CD8-positive, alpha-beta memory T cell (primary cell): Measurements from ENCODE around the gene HARS2. TPM values are rescaled to one million over a fixed set of nuclear protein-coding genes. Genes with fewer than 3 reads are reported as not detected.
"Not testable (repeated sequence)": the region's sequence is repeated elsewhere in the genome, so short reads cannot be mapped to it uniquely, and the experiment has no call there.

ENCODE experiments used
- CTCF ChIA-PET: fragments of 350-600 bp; sonication (Branson Sonifier 250); formaldehyde crosslinking; loops from one replicate; lab custom pipeline; 2021; ENCODE audit warnings: antibody characterized with exemption; lab: Charles Lee
- POLR2A ChIA-PET: fragments of 350-600 bp; sonication (Branson Sonifier 250); formaldehyde crosslinking; loops from one replicate; lab custom pipeline; 2021; ENCODE audit warnings: antibody characterized with exemption; lab: Charles Lee
- DNase-seq, 5 donors: peaks; one replicate each; pipeline versions ENCODE4 v3.0.0 to v3.0.0-alpha.2; 2020 to 2022; ENCODE audit warnings: mixed read lengths in 1 of 5
- H3K27ac ChIP-seq: one replicate; pipeline ENCODE4 v1.7.0; 2013; ENCODE audit warnings: low read depth, mild to moderate bottlenecking, low read length, moderate library complexity
- H3K27me3 ChIP-seq: 2 replicates; pipeline ENCODE4 v1.7.0; 2013; ENCODE audit warnings: low read length, mild to moderate bottlenecking; ENCODE audit not compliant: insufficient read depth, poor library complexity, severe bottlenecking
- H3K36me3 ChIP-seq: 2 replicates; pipeline ENCODE4 v1.7.0; 2013; ENCODE audit warnings: mild to moderate bottlenecking, low read length, moderate library complexity; ENCODE audit not compliant: insufficient read depth
- H3K4me1 ChIP-seq: 2 replicates; pipeline ENCODE4 v1.7.0; 2013; ENCODE audit warnings: mild to moderate bottlenecking, low read length, moderate library complexity; ENCODE audit not compliant: insufficient read depth
- H3K4me3 ChIP-seq: 2 replicates; pipeline ENCODE4 v1.7.0; 2013; ENCODE audit warnings: mild to moderate bottlenecking, low read length
- H3K9me3 ChIP-seq: 2 replicates; pipeline ENCODE4 v1.7.0; 2013; ENCODE audit warnings: mild to moderate bottlenecking, low read length
- H3K27ac Mint-ChIP-seq, 8 donors: one replicate each; pipeline ENCODE4 v1.8.0; 2020 to 2021; ENCODE audit warnings: mixed read lengths in 8 of 8, mild to moderate bottlenecking in 6 of 8, inconsistent platforms in 3 of 8, moderate library complexity in 3 of 8
- H3K27me3 Mint-ChIP-seq, 2 donors: one replicate each; pipeline ENCODE4 v1.8.0; 2020 to 2021; ENCODE audit warnings: mixed read lengths in 2 of 2, mild to moderate bottlenecking in 1 of 2, moderate library complexity in 1 of 2
- H3K36me3 Mint-ChIP-seq, 3 donors: one replicate each; pipeline ENCODE4 v1.8.0; 2020 to 2021; ENCODE audit warnings: mixed read lengths in 3 of 3, inconsistent platforms in 1 of 3, mild to moderate bottlenecking in 1 of 3
- H3K4me1 Mint-ChIP-seq, 3 donors: one replicate each; pipeline ENCODE4 v1.8.0; 2020 to 2021; ENCODE audit warnings: mixed read lengths in 3 of 3, inconsistent platforms in 1 of 3, mild to moderate bottlenecking in 1 of 3
- H3K4me3 Mint-ChIP-seq, 7 donors: one replicate each; pipeline ENCODE4 v1.8.0; 2020 to 2021; ENCODE audit warnings: mixed read lengths in 7 of 7, mild to moderate bottlenecking in 6 of 7, moderate library complexity in 4 of 7, inconsistent platforms in 2 of 7
- H3K9me3 Mint-ChIP-seq, 5 donors: one replicate each; pipeline ENCODE4 v1.8.0; 2020 to 2022; ENCODE audit warnings: mixed read lengths in 5 of 5, mild to moderate bottlenecking in 3 of 5, moderate library complexity in 2 of 5, inconsistent platforms in 1 of 5
- polyA plus RNA-seq: library from polyadenylated mRNA; unstranded; fragments of 300-500 nt; fragmentation: Illumina TruSeq; gene quantifications from one replicate; pipeline ENCODE4 v1.2.3, GENCODE V29; 2021
- total RNA-seq, 2 experiments: library from RNA; stranded (reverse); gene quantifications; one replicate each; pipeline ENCODE4 v1.2.3, GENCODE V29; 2021

HARS2 gene, protein sequence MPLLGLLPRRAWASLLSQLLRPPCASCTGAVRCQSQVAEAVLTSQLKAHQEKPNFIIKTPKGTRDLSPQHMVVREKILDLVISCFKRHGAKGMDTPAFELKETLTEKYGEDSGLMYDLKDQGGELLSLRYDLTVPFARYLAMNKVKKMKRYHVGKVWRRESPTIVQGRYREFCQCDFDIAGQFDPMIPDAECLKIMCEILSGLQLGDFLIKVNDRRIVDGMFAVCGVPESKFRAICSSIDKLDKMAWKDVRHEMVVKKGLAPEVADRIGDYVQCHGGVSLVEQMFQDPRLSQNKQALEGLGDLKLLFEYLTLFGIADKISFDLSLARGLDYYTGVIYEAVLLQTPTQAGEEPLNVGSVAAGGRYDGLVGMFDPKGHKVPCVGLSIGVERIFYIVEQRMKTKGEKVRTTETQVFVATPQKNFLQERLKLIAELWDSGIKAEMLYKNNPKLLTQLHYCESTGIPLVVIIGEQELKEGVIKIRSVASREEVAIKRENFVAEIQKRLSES
- total RNA-seq (10 to 100 TPM; 26.4 to 29.4 TPM), polyA plus RNA-seq (21.0 TPM)

- peaks cover 37 to 56% (median 52%) of the 10 kb centered on the region in 3 donors for H3K4me1 Mint-ChIP-seq
- peak within 1 kb of the TSS; percentile 89 to 100 (median 98) for H3K27ac Mint-ChIP-seq
- Histone ChIP-seq H3K36me3 (peaks cover 24% of the 10 kb centered on the region), H3K9me3 (no peaks in the 10 kb centered on the region), H3K4me1 (peaks cover 30% of the 10 kb centered on the region), H3K27ac (peak within 1 kb of the TSS; percentile 79), H3K4me3 (peak within 1 kb of the TSS; percentile 89), H3K27me3 (no peaks in the 10 kb centered on the region)
- DNase-seq, result peak; percentile 72 to 87 (median 77)
- ChIA-PET POLR2A (interaction anchor here (0.6 to 1.7 kb wide), 7 partner anchors 9 to 290 kb away, joined by 3 to 8 read pairs (median 5); partner anchors contain the start of genes ANKHD1, IK, NDUFA2 and ZMAT2), CTCF (interaction anchor here (0.9 to 1.6 kb wide), 9 partner anchors 9 to 318 kb away, joined by 3 to 5 read pairs (median 3); partner anchors contain the start of genes EIF4EBP3, IK, NDUFA2 and ZMAT2)
- peak within 1 kb of the TSS; percentile 94 to 100 (median 99) for H3K4me3 Mint-ChIP-seq
- no peaks in the 10 kb centered on the region for H3K9me3 Mint-ChIP-seq
- peaks cover 5 to 67% (median 11%) of the 10 kb centered on the region in 3 donors for H3K36me3 Mint-ChIP-seq
- H3K27me3 Mint-ChIP-seq, result no peaks in the 10 kb centered on the region
Observed at GRCh38 chr5:140690941-140691924, at the start of gene HARS2, which contains the start of gene HARS1. Gene HARS2 (plus strand): TSS chr5:140691455. CDS start chr5:140691649, 194 bp downstream. Gene HARS1 (minus strand): TSS chr5:140691370. CDS start chr5:140691304, 66 bp downstream.

GRCh38 chr5:140641716-140642115 lies 49.5 kb upstream of the HARS2 start:
- H3K36me3 Mint-ChIP-seq, result peaks cover 0 to 53% (median 5%) of the 10 kb centered on the region in 3 donors
- Histone ChIP-seq H3K27ac (no peak overlapping the region), H3K4me1 (peaks cover 26% of the 10 kb centered on the region), H3K36me3 (peaks cover 10% of the 10 kb centered on the region), H3K27me3 (no peaks in the 10 kb centered on the region), H3K4me3 (no peak overlapping the region), H3K9me3 (no peaks in the 10 kb centered on the region)
- H3K27ac Mint-ChIP-seq, result peak overlapping the region in 2 of 8 donors; percentile 55 to 79
- DNase-seq, result no peak
- H3K4me1 Mint-ChIP-seq, result peaks cover 37 to 69% (median 52%) of the 10 kb centered on the region in 3 donors
- ChIA-PET POLR2A (interaction anchor here (1.4 kb wide), 1 partner anchor 78 kb away, joined by 3 read pairs; the partner anchor contains the start of gene APBB3), CTCF (interaction anchor here (1.1 to 2.5 kb wide), 2 partner anchors 94 to 290 kb away, joined by 3 to 9 read pairs; partner anchors contain the start of gene EIF4EBP3)
- H3K4me3 Mint-ChIP-seq, result peak overlapping the region in 1 of 7 donors; percentile 86
- H3K9me3 Mint-ChIP-seq, result no peaks in the 10 kb centered on the region
- H3K27me3 Mint-ChIP-seq, result no peaks in the 10 kb centered on the region

- Mint-ChIP-seq H3K27ac (peak overlapping the region in 2 of 8 donors; percentile 15 to 26), H3K36me3 (peaks cover 0 to 60% (median 6%) of the 10 kb centered on the region in 3 donors), H3K4me3 (peak overlapping the region in 2 of 7 donors; percentile 13 to 67), H3K4me1 (peaks cover 45 to 78% (median 60%) of the 10 kb centered on the region in 3 donors), H3K27me3 (peaks cover 0 to under 1% of the 10 kb centered on the region in 2 donors), H3K9me3 (no peaks in the 10 kb centered on the region)
- no peak overlapping the region for H3K27ac ChIP-seq
- POLR2A ChIA-PET, result interaction anchor here (1.4 kb wide), 1 partner anchor 79 kb away, joined by 3 read pairs; the partner anchor contains the start of gene APBB3
- H3K9me3 ChIP-seq, result no peaks in the 10 kb centered on the region
- no peaks in the 10 kb centered on the region for H3K27me3 ChIP-seq
- CTCF ChIA-PET, result interaction anchor here (1.1 to 2.5 kb wide), 2 partner anchors 95 to 291 kb away, joined by 3 to 9 read pairs; partner anchors contain the start of gene EIF4EBP3
- no peak overlapping the region for H3K4me3 ChIP-seq
- no peak for DNase-seq
- H3K4me1 ChIP-seq, result peaks cover 30% of the 10 kb centered on the region
- peaks cover 10% of the 10 kb centered on the region for H3K36me3 ChIP-seq
Observed at GRCh38 chr5:140642718-140643117, 48.5 kb upstream of the HARS2 start.

- peaks cover 6 to 82% (median 11%) of the 10 kb centered on the region in 3 donors for H3K36me3 Mint-ChIP-seq
- Histone ChIP-seq H3K27me3 (no peaks in the 10 kb centered on the region), H3K4me1 (peaks cover 29% of the 10 kb centered on the region), H3K27ac (peak overlapping the region; percentile 97), H3K4me3 (peak overlapping the region; percentile 92), H3K36me3 (peaks cover 31% of the 10 kb centered on the region), H3K9me3 (no peaks in the 10 kb centered on the region)
- H3K27ac Mint-ChIP-seq, result peak overlapping the region; percentile 94 to 100 (median 100)
- H3K4me1 Mint-ChIP-seq, result peaks cover 37 to 70% (median 62%) of the 10 kb centered on the region in 3 donors
- POLR2A ChIA-PET, result interaction anchor here (0.7 to 2.7 kb wide), 15 partner anchors 8 to 980 kb away, joined by 3 to 16 read pairs (median 8); partner anchors contain the start of genes ANKHD1, APBB3, CD14 and DND1
- CTCF ChIA-PET, result interaction anchor here (0.8 to 2.2 kb wide), 11 partner anchors 8 to 274 kb away, joined by 3 to 21 read pairs (median 5); partner anchors contain the start of genes ANKHD1, CD14, EIF4EBP3 and HARS1
- H3K9me3 Mint-ChIP-seq, result no peaks in the 10 kb centered on the region
- DNase-seq, result no peak
- peaks cover 0 to 2% of the 10 kb centered on the region in 2 donors for H3K27me3 Mint-ChIP-seq
- H3K4me3 Mint-ChIP-seq, result peak overlapping the region; percentile 93 to 100 (median 99)
Observed at GRCh38 chr5:140647042-140647419, 44.2 kb upstream of the HARS2 start.

GRCh38 chr5:140658870-140659269 lies 32.4 kb upstream of the HARS2 start:
- Mint-ChIP-seq H3K36me3 (peaks cover 9 to 87% (median 35%) of the 10 kb centered on the region in 3 donors), H3K4me3 (peak overlapping the region in 1 of 7 donors; percentile 6), H3K4me1 (peaks cover 3 to 13% (median 6%) of the 10 kb centered on the region in 3 donors), H3K27me3 (no peaks in the 10 kb centered on the region), H3K9me3 (no peaks in the 10 kb centered on the region), H3K27ac (peak overlapping the region in 3 of 8 donors; percentile 10 to 82 (median 70))
- ChIA-PET CTCF (no interaction called here), POLR2A (no interaction called here)
- DNase-seq, result no peak
- no peaks in the 10 kb centered on the region for H3K27me3 ChIP-seq
- H3K9me3 ChIP-seq, result no peaks in the 10 kb centered on the region
- no peak overlapping the region for H3K4me3 ChIP-seq
- H3K27ac ChIP-seq, result no peak overlapping the region
- H3K36me3 ChIP-seq, result peaks cover 81% of the 10 kb centered on the region
- H3K4me1 ChIP-seq, result no peaks in the 10 kb centered on the region

- DNase-seq, H3K4me3 Mint-ChIP-seq, CTCF ChIA-PET, H3K27me3 Mint-ChIP-seq, H3K27me3 ChIP-seq, H3K4me3 ChIP-seq, H3K9me3 ChIP-seq, H3K9me3 Mint-ChIP-seq, POLR2A ChIA-PET, H3K4me1 ChIP-seq, H3K27ac ChIP-seq: not testable (repeated sequence)
- peaks cover 66% of the 10 kb centered on the region for H3K36me3 ChIP-seq
- peaks cover 11 to 16% (median 12%) of the 10 kb centered on the region in 3 donors for H3K4me1 Mint-ChIP-seq
- H3K36me3 Mint-ChIP-seq, result peaks cover 4 to 83% (median 29%) of the 10 kb centered on the region in 3 donors
- peak overlapping the region in 4 of 8 donors; percentile 4 to 70 (median 62) for H3K27ac Mint-ChIP-seq
Observed at GRCh38 chr5:140660371-140660770, 30.9 kb upstream of the HARS2 start.
